ENCODE data around the gene WDFY1. TPM values are rescaled to one million over a fixed set of nuclear protein-coding genes. Genes with fewer than 3 reads are reported as not detected.
"Not testable (repeated sequence)": the region's sequence is repeated elsewhere in the genome, so short reads cannot be mapped to it uniquely, and the experiment has no call there.

Gene WDFY1
- total RNA-seq, 4 donors from 2014 or later, result 28.1 to 38.4 (median 31.8) TPM

DNA sequence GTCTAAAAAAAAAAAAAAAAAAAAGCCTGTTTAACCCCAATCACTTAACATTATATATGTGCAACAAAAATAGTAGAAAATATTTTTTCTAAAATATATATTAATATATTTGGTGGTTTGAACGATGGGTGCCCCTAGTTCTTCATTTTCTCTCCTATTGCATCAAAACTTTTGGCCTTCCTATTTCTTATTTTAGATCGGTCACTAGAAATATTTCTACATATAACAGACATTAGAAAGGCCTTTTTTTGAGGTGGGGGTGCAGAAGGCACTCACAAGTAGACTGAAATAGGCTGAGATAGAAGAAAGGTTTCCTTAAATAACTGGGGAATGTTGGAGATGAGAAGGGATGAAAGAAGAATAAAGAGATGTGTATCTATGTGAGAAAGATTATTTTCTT, 58.4 kb downstream of the WDFY1 start:
- no peak for DNase-seq (ENCODE audit: low spot score in 2 of 2)
- TF ChIP-seq, protein P1, sequence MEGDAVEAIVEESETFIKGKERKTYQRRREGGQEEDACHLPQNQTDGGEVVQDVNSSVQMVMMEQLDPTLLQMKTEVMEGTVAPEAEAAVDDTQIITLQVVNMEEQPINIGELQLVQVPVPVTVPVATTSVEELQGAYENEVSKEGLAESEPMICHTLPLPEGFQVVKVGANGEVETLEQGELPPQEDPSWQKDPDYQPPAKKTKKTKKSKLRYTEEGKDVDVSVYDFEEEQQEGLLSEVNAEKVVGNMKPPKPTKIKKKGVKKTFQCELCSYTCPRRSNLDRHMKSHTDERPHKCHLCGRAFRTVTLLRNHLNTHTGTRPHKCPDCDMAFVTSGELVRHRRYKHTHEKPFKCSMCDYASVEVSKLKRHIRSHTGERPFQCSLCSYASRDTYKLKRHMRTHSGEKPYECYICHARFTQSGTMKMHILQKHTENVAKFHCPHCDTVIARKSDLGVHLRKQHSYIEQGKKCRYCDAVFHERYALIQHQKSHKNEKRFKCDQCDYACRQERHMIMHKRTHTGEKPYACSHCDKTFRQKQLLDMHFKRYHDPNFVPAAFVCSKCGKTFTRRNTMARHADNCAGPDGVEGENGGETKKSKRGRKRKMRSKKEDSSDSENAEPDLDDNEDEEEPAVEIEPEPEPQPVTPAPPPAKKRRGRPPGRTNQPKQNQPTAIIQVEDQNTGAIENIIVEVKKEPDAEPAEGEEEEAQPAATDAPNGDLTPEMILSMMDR (IDR thresholded peaks at IDR 0.05), result no peak
- TF ChIP-seq POLR2A (IDR thresholded peaks at IDR 0.05), result no peak
- no peak overlapping the region for H3K4me3 ChIP-seq (ENCODE audit: low read depth, poor library complexity, severe bottlenecking)
- intact Hi-C loops (cut with DNase I; ENCODE audit: low total_unique reads), result no loop called here
- WGBS, 2 donors, result 0 to 1% methylated on average over 2 of the region's 2 CpGs

DNA sequence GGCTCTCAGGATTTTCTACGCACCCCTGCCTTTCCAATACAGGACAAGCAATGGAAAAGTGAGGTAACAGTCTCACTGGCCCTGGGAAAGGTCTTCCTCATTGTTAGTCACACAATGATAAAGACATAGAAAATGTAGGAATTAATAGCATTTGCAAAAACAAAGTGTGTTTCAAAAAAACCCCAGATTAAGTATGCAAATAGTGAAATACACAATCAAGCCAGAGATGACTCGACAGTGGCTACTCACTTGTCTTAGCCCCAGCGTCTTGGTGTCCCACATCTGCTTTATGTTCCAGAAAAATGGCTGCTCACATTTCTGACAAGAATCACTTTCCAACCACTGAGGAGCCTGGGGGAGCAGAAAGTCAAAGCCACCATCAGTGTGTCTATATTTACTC, 60.7 kb downstream of the WDFY1 start:
- TF ChIP-seq, protein P1 (IDR thresholded peaks at IDR 0.05), result no peak
- TF ChIP-seq POLR2A (IDR thresholded peaks at IDR 0.05), result no peak
- 84 to 85% methylated on average over 3 of the region's 3 CpGs for WGBS, 2 donors
- no peak for DNase-seq (ENCODE audit: low spot score in 2 of 2)
- intact Hi-C loops (cut with DNase I; ENCODE audit: low total_unique reads), result no loop called here
- H3K4me3 ChIP-seq (ENCODE audit: low read depth, poor library complexity, severe bottlenecking), result no peak overlapping the region

DNA sequence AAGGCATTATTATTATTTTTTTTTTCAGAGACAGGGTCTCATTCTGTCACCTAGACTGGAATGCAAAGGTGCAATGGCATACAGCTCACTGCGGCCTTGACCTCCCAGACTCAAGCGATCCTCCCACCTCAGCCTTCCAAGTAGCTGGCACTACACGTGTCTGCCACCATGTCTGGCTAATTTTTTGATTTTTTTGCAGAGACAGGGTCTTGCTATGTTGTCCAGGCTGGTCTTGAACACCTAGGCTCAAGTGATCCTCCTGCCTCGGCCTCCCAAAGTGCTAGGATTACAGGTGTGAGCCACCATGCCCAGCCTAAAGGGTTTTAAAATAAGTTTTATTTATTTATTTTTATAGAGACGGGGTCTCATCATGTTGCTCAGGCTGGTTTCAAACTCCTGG, 62.4 kb downstream of the WDFY1 start:
- intact Hi-C loops (cut with DNase I; ENCODE audit: low total_unique reads), result no loop called here
- H3K4me3 ChIP-seq (ENCODE audit: low read depth, poor library complexity, severe bottlenecking), result no peak overlapping the region
- TF ChIP-seq POLR2A (IDR thresholded peaks at IDR 0.05), result no peak
- TF ChIP-seq, protein P1 (IDR thresholded peaks at IDR 0.05), result no peak
- no peak for DNase-seq (ENCODE audit: low spot score in 2 of 2)
- 95 to 97% methylated on average over 5 of the region's 5 CpGs for WGBS, 2 donors

DNA sequence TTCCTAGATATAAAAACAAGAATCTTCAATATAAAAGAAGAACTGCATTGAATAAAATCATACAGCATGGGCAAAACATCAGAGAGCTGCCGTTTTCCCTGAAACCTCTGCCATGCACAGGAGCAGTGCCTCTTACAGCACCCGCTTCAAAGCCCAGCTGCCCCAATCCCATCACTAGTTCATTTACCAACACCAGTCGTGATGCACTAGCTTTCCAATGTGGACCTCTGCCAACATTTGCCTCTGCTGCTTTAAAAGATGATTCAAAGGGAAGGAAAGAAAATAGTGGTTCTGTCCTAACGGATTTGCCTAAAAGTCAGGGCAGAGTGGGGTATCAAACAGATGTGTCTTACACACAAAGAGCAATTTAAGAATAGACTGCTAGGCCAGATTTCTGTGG, 64.3 kb downstream of the WDFY1 start:
- WGBS, 2 donors, result 73 to 84% methylated on average over 4 of the region's 4 CpGs
- TF ChIP-seq POLR2A (IDR thresholded peaks at IDR 0.05), result no peak
- TF ChIP-seq, protein P1 (IDR thresholded peaks at IDR 0.05), result no peak
- intact Hi-C loops (cut with DNase I; ENCODE audit: low total_unique reads), result no loop called here
- DNase-seq (ENCODE audit: low spot score in 2 of 2), result no peak
- H3K4me3 ChIP-seq (ENCODE audit: low read depth, poor library complexity, severe bottlenecking), result no peak overlapping the region

DNA sequence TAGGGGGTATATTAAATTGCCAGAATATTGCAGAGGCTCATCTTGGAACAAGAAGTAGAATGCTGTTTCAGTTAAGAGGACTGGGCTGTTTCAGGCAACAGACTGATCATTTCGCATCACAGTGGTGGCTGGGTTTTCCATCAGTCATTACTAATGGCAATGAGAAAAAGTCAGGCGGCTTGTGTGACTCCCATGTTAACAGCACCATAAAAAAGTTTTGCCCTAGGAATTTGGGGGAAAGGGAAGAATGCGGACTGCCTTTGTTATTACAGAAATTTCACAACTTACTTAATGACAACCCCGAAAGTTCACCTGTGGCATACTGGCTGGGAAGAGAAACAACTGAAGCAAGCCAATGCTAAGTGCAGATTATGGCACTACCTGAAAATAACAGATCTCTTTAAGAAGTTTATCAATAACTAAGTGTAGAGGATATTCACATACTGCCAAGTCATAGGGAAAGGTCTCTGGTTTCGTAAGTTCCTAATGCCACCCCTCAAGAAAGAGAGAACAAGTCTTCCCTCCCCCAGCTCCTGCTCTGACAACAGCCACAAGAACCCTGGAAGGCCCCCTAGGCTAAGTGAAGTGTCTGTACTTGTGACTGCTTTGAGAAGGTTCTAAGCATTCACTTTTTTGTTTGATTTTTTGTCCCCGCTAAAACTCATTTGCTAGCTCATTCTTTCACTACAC, 67.3 kb downstream of the WDFY1 start:
- no peak for TF ChIP-seq POLR2A (IDR thresholded peaks at IDR 0.05)
- TF ChIP-seq, protein P1 (IDR thresholded peaks at IDR 0.05), result no peak
- no peak overlapping the region for H3K4me3 ChIP-seq (ENCODE audit: low read depth, poor library complexity, severe bottlenecking)
- intact Hi-C loops (cut with DNase I; ENCODE audit: low total_unique reads), result no loop called here
- 84 to 88% methylated on average over 6 of the region's 6 CpGs for WGBS, 2 donors
- no peak for DNase-seq (ENCODE audit: low spot score in 2 of 2)

DNA sequence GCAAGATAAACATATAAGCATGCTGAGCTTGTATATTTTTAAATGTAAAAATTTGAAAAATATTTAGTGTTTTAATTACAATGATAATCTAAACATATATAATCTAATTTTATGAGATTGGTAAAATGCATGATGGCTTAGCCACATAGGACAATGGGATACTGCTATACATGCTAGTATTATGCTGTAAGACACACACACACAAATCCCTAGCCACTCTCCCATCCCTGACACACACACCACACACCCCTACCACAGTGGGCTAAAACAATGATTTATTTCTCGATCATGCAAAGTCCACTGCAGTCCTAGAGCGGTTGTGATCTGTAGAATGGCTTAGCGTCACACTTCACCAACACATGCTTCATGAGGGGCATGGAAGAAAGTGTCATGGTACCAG, 71.5 kb downstream of the WDFY1 start:
- TF ChIP-seq POLR2A (IDR thresholded peaks at IDR 0.05), result no peak
- TF ChIP-seq, protein P1 (IDR thresholded peaks at IDR 0.05), result no peak
- intact Hi-C loops (cut with DNase I; ENCODE audit: low total_unique reads), result no loop called here
- no peak overlapping the region for H3K4me3 ChIP-seq (ENCODE audit: low read depth, poor library complexity, severe bottlenecking)
- 98 to 100% methylated on average over 3 of the region's 3 CpGs for WGBS, 2 donors
- no peak for DNase-seq (ENCODE audit: low spot score in 2 of 2)

DNA sequence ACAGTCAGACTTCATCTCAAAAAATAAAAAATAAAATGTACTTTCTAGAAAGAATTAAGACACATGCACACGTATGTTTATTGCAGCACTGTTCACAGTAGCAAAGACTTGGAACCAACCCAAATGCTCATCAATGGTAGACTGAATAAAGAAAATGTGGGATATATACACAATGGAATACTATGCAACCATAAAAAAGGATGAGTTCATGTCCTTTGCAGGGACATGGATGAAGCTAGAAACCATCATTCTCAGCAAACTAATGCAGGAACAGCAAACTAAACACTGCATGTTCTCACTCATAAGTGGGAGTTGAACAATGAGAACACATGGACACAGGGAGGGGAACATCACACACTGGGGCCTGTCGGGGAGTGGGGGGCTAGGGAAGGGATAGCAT, 72.4 kb downstream of the WDFY1 start:
- intact Hi-C loops (cut with DNase I; ENCODE audit: low total_unique reads); DNase-seq (ENCODE audit: low spot score in 2 of 2); H3K4me3 ChIP-seq (ENCODE audit: low read depth, poor library complexity, severe bottlenecking): not testable (repeated sequence)
- WGBS, 2 donors, result 92 to 94% methylated on average over 2 of the region's 2 CpGs

DNA sequence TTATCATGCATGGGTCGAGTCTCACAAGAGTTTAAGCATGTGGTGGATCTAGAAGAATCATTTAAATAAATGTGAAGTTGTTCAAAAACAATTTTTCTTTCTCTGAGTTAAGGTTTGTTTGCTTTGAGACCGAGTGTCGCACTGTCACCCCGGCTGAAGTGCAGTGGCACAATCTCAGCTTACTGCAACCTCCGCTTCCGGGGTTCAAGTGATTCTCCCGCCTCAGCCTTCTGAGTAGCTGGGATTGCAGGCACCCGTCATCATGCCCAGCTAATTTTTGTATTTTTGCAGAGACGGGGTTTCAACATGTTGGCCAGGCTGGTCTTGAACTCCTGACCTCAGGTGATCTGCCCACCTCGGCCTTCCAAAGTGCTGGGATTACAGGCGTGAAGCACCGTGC, 73.5 kb downstream of the WDFY1 start:
- DNase-seq (ENCODE audit: low spot score in 2 of 2); intact Hi-C loops (cut with DNase I; ENCODE audit: low total_unique reads); H3K4me3 ChIP-seq (ENCODE audit: low read depth, poor library complexity, severe bottlenecking): not testable (repeated sequence)
- 89 to 95% methylated on average over 12 of the region's 12 CpGs for WGBS, 2 donors
